Keratinocyte (primary cell): ENCODE measurements around the gene CASP7. TPM values are rescaled to one million over a fixed set of nuclear protein-coding genes. Genes with fewer than 3 reads are reported as not detected.
"Not testable (repeated sequence)": the region's sequence is repeated elsewhere in the genome, so short reads cannot be mapped to it uniquely, and the experiment has no call there.

ENCODE experiments used
- DNase-seq: peaks from one replicate; pipeline ENCODE4 v3.0.0-alpha.2; 2011; ENCODE audit warnings: low read depth, missing footprints, low spot score
- FAIRE-seq: peaks from 2 replicates; lab custom pipeline; 2011; peaks lifted over from hg19 to GRCh38; lab: Jason Lieb, UNC
- H2AFZ ChIP-seq: 2 replicates; pipeline ENCODE4 v1.6.0; 2012; ENCODE audit warnings: low read length, control low read depth, inconsistent platforms; ENCODE audit not compliant: control insufficient read depth
- H3K27ac ChIP-seq: 2 replicates; pipeline ENCODE4 v1.5.1; 2011; ENCODE audit warnings: low read length; ENCODE audit not compliant: control insufficient read depth, insufficient read depth
- H3K27me3 ChIP-seq: 3 replicates; pipeline ENCODE4 v1.6.0; 2011; ENCODE audit warnings: low read length; ENCODE audit not compliant: control insufficient read depth, insufficient read depth; ENCODE audit errors: extremely low read depth
- H3K36me3 ChIP-seq, 2 experiments: 2 replicates in 1 of 2; 3 replicates in 1 of 2; pipeline ENCODE4 v1.5.1; 2011; ENCODE audit warnings: low read length in 2 of 2, mild to moderate bottlenecking in 1 of 2; ENCODE audit not compliant: control insufficient read depth in 2 of 2, insufficient read depth in 2 of 2; ENCODE audit errors: extremely low read depth in 1 of 2
- H3K4me1 ChIP-seq: 3 replicates; pipeline ENCODE4 v1.5.1; 2011; ENCODE audit warnings: low read length; ENCODE audit not compliant: control insufficient read depth, insufficient read depth; ENCODE audit errors: extremely low read depth
- H3K4me2 ChIP-seq: 3 replicates; pipeline ENCODE4 v1.6.0; 2011; ENCODE audit warnings: low read depth, low read length; ENCODE audit not compliant: control insufficient read depth, insufficient read depth; ENCODE audit errors: extremely low read depth
- H3K4me3 ChIP-seq, 3 experiments: fragments of 200-600 bp in 1 of 3; sonication (generic) in 1 of 3; 2 replicates in 2 of 3; 3 replicates in 1 of 3; pipeline ENCODE4 v1.5.1; 2011 to 2016; ENCODE audit warnings: low read length in 3 of 3, mild to moderate bottlenecking in 3 of 3, control low read depth in 2 of 3, inconsistent platforms in 1 of 3, low read depth in 1 of 3, mixed read lengths in 1 of 3, mixed run types in 1 of 3, moderate library complexity in 1 of 3; ENCODE audit not compliant: control insufficient read depth in 2 of 3, insufficient read depth in 2 of 3; ENCODE audit errors: extremely low read depth in 1 of 3
- H3K79me2 ChIP-seq: 2 replicates; pipeline ENCODE4 v1.6.0; 2012; ENCODE audit warnings: low read length; ENCODE audit not compliant: control insufficient read depth, insufficient read depth
- H3K9ac ChIP-seq: 3 replicates; pipeline ENCODE4 v1.6.0; 2011; ENCODE audit warnings: low read length; ENCODE audit not compliant: control insufficient read depth, insufficient read depth; ENCODE audit errors: extremely low read depth
- H3K9me1 ChIP-seq: 3 replicates; pipeline ENCODE4 v1.6.0; 2011; ENCODE audit warnings: low read length; ENCODE audit not compliant: control insufficient read depth, insufficient read depth; ENCODE audit errors: extremely low read depth
- H3K9me3 ChIP-seq: 2 replicates; pipeline ENCODE4 v1.5.1; 2012; ENCODE audit warnings: low read depth, low read length; ENCODE audit not compliant: control insufficient read depth
- H4K20me1 ChIP-seq: 3 replicates; pipeline ENCODE4 v1.6.0; 2011; ENCODE audit warnings: low read length; ENCODE audit not compliant: control insufficient read depth, insufficient read depth; ENCODE audit errors: extremely low read depth
- EZH2 ChIP-seq: IDR thresholded peaks from one replicate; pipeline ENCODE4 v1.6.1; 2012; ENCODE audit warnings: inconsistent platforms, mild to moderate bottlenecking, low read length, moderate library complexity
- dilution Hi-C: fragments of 300-500 bp; cut with MboI; formaldehyde crosslinking; loops from one replicate; pipeline ENCODE4 v1.7.0; 2020; ENCODE audit warnings: low sequenced_read_pairs; ENCODE audit not compliant: extremely low pct_ligation_motif_present
- polyA plus RNA-seq, 5 experiments: library from polyadenylated mRNA; depleted of rRNA in 3 of 5; stranded (reverse) in 3 of 5; stranded (forward) in 1 of 5; unstranded in 1 of 5; fragments of >200 nt; gene quantifications; 1 replicate in 1 of 5; 2 replicates in 3 of 5; 3 replicates in 1 of 5; pipeline versions ENCODE4 v1.2.1 to v1.2.3, GENCODE V29; 2011 to 2012; ENCODE audit warnings: missing spikeins in 2 of 5, low read depth in 1 of 5, low replicate concordance in 1 of 5
- TF ChIP-seq, protein P1 (sequence below), 3 experiments: IDR thresholded peaks in 1 of 3; conservative IDR thresholded peaks in 1 of 3; optimal IDR thresholded peaks in 1 of 3; 2 replicates in 2 of 3; 3 replicates in 1 of 3; pipeline versions ENCODE3 to v1.5.1; 2011; ENCODE audit warnings: low read length in 3 of 3, mild to moderate bottlenecking in 3 of 3, moderate library complexity in 2 of 3, control low read depth in 1 of 3, inconsistent platforms in 1 of 3; ENCODE audit not compliant: insufficient read depth in 2 of 3; ENCODE audit errors: extremely low read depth in 1 of 3

CASP7 gene
- polyA plus RNA-seq, 1 donor (not counting 4 experiments of a cell fraction or from before 2014, with no cell fraction given), result 23.2 TPM

DNA sequence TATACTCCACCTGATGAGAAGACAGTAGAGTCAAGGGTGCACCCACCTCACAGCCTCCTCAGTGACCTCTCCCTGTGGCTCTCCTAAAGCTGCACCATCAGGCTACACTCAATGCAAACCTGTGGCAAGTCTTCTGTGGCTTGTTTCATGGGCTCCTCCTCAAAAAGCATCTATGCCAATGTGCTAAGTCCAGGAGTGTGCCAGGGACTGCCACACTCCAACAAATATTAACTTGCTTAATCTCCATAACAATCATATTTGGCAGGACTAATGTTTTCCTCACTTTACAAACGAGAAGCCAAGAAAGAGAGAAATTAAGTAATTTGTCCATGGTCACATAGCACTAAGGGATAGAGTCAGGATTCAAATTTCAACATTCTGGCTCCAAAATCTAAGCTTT is 27.8 kb upstream of the CASP7 start:
- Histone ChIP-seq H3K27me3 (no peaks in the 10 kb centered on the region), H2AFZ (no peak overlapping the region), H3K4me1 (no peaks in the 10 kb centered on the region), H3K9ac (no peak overlapping the region), H3K4me2 (no peak overlapping the region), H3K79me2 (no peaks in the 10 kb centered on the region), H3K4me3 (no peak overlapping the region), H3K27ac (no peak overlapping the region), H3K36me3 (no peaks in the 10 kb centered on the region), H3K9me3 (no peaks in the 10 kb centered on the region), H4K20me1 (no peaks in the 10 kb centered on the region), H3K9me1 (no peaks in the 10 kb centered on the region)
- FAIRE-seq (no peak), DNase-seq (no peak)
- dilution Hi-C loops, result no loop called here
- no peak for TF ChIP-seq EZH2
- TF ChIP-seq, protein P1, sequence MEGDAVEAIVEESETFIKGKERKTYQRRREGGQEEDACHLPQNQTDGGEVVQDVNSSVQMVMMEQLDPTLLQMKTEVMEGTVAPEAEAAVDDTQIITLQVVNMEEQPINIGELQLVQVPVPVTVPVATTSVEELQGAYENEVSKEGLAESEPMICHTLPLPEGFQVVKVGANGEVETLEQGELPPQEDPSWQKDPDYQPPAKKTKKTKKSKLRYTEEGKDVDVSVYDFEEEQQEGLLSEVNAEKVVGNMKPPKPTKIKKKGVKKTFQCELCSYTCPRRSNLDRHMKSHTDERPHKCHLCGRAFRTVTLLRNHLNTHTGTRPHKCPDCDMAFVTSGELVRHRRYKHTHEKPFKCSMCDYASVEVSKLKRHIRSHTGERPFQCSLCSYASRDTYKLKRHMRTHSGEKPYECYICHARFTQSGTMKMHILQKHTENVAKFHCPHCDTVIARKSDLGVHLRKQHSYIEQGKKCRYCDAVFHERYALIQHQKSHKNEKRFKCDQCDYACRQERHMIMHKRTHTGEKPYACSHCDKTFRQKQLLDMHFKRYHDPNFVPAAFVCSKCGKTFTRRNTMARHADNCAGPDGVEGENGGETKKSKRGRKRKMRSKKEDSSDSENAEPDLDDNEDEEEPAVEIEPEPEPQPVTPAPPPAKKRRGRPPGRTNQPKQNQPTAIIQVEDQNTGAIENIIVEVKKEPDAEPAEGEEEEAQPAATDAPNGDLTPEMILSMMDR (optimal IDR thresholded peaks at IDR 0.05 in 1 of 3, IDR thresholded peaks at IDR 0.05 in 1 of 3, conservative IDR thresholded peaks at IDR 0.05 in 1 of 3; ENCODE audit: extremely low read depth in 1 of 3, insufficient read depth in 2 of 3, low read length in 3 of 3), result no peak

- H3K27ac ChIP-seq, H3K4me2 ChIP-seq, H4K20me1 ChIP-seq, H3K27me3 ChIP-seq, DNase-seq, H3K4me1 ChIP-seq, H2AFZ ChIP-seq, H3K79me2 ChIP-seq, H3K9me1 ChIP-seq, FAIRE-seq, dilution Hi-C loops, H3K36me3 ChIP-seq, H3K9ac ChIP-seq, H3K9me3 ChIP-seq, H3K4me3 ChIP-seq: not testable (repeated sequence)
These were observed 27.3 kb upstream of the CASP7 start for GRCh38 chr10:113652456-113652855.

DNA sequence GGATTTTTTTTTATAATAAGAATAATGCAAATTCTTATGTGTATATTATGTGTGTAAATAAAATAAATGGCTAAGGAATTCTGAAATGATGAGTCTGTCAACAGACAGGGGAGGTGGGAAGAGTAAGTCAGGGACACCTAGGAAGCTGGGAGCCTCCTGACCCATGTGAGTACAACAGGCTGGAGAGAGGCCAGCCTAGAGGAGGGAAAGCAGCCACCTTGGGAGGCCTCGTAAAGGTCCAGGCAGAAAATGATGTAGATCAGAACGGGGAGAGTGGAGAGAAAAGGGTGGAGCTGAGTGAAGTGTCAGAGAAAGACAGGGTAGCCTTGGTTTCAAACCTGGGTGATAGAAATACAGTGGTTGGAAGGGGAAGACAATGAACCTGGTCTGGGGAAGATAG is 22.8 kb upstream of the CASP7 start:
- no peak for TF ChIP-seq EZH2
- TF ChIP-seq, protein P1 (optimal IDR thresholded peaks at IDR 0.05 in 1 of 3, IDR thresholded peaks at IDR 0.05 in 1 of 3, conservative IDR thresholded peaks at IDR 0.05 in 1 of 3; ENCODE audit: extremely low read depth in 1 of 3, insufficient read depth in 2 of 3, low read length in 3 of 3), result no peak
- dilution Hi-C loops, result no loop called here
- H3K27ac ChIP-seq, result no peak overlapping the region

More for the DNA sequence above, 22.8 kb upstream of the CASP7 start:
- DNase-seq (no peak), FAIRE-seq (no peak)
- Histone ChIP-seq H3K4me2 (no peak overlapping the region), H4K20me1 (no peaks in the 10 kb centered on the region), H3K4me1 (no peaks in the 10 kb centered on the region), H2AFZ (no peak overlapping the region), H3K9me1 (no peaks in the 10 kb centered on the region), H3K36me3 (no peaks in the 10 kb centered on the region), H3K4me3 (no peak overlapping the region), H3K9me3 (no peaks in the 10 kb centered on the region), H3K79me2 (no peaks in the 10 kb centered on the region), H3K27me3 (no peaks in the 10 kb centered on the region), H3K9ac (no peak overlapping the region)
